IMR-90 (cell line): ENCODE measurements around the gene KCTD8. TPM values are rescaled to one million over a fixed set of nuclear protein-coding genes. Genes with fewer than 3 reads are reported as not detected.

Experiments
- ATAC-seq: fragments of 200-7000 bp; cut with Tn5 transposase; 2 replicates; pipeline ENCODE4 v1.9.1; 2020; ENCODE audit warnings: low read depth, mild to moderate bottlenecking, moderate library complexity
- BruUV-seq: library from RNA; stranded (reverse); fragments of 400-500 nt; replicated peaks from 2 replicates; lab custom pipeline; 2021; lab: Mats Ljungman, UMichigan
- CTCF ChIA-PET: fragments of 300-600 bp; formaldehyde crosslinking; extraction: SDS; loops from one replicate; lab custom pipeline; 2021; ENCODE audit warnings: antibody characterized with exemption; lab: Yijun Ruan, JAX
- POLR2A ChIA-PET: fragments of 300-600 bp; sonication (Branson Sonifier 250); formaldehyde crosslinking; loops from one replicate; lab custom pipeline; 2022; ENCODE audit warnings: antibody characterized with exemption; ENCODE audit not compliant: unreplicated experiment; lab: Charles Lee
- DNase-seq: peaks from one replicate; pipeline ENCODE4 v3.0.0; 2013
- H2AFZ ChIP-seq: replicated peaks from 2 replicates; pipeline ENCODE3; 2013; ENCODE audit warnings: low read length, mild to moderate bottlenecking; ENCODE audit not compliant: poor library complexity
- H2AK5ac ChIP-seq: 2 replicates; pipeline ENCODE4 v1.6.1; 2013; ENCODE audit warnings: low read depth, low read length, inconsistent platforms
- H2AK9ac ChIP-seq: replicated peaks from 2 replicates; pipeline ENCODE3; 2013; ENCODE audit warnings: mild to moderate bottlenecking, low read depth, low read length, moderate library complexity; ENCODE audit not compliant: poor library complexity
- H2BK120ac ChIP-seq: 2 replicates; pipeline ENCODE4 v1.6.1; 2013; ENCODE audit warnings: low read depth, low read length, inconsistent platforms
- H2BK15ac ChIP-seq: 3 replicates; pipeline ENCODE4 v1.6.1; 2013; ENCODE audit warnings: low read depth, low read length, inconsistent platforms
- H2BK20ac ChIP-seq: 2 replicates; pipeline ENCODE4 v1.6.1; 2013; ENCODE audit warnings: low read depth, mild to moderate bottlenecking, inconsistent platforms, low read length, moderate library complexity
- H2BK5ac ChIP-seq: 2 replicates; pipeline ENCODE4 v1.6.1; 2013; ENCODE audit warnings: mild to moderate bottlenecking, low read depth, low read length, inconsistent platforms; ENCODE audit not compliant: poor library complexity, severe bottlenecking
- H3K14ac ChIP-seq: replicated peaks from 2 replicates; pipeline ENCODE4 v1.6.1; 2013; ENCODE audit warnings: low read depth, low read length, inconsistent platforms
- H3K18ac ChIP-seq: 2 replicates; pipeline ENCODE4 v1.6.1; 2013; ENCODE audit warnings: low read depth, low read length, control low read depth
- H3K23ac ChIP-seq: 2 replicates; pipeline ENCODE4 v1.6.1; 2013; ENCODE audit warnings: low read depth, low read length, inconsistent platforms
- H3K27ac ChIP-seq: 2 replicates; pipeline ENCODE4 v1.5.1; 2013; ENCODE audit warnings: mild to moderate bottlenecking, control low read depth, low read length; ENCODE audit not compliant: insufficient read depth
- H3K27me3 ChIP-seq: 2 replicates; pipeline ENCODE4 v1.6.1; 2013; ENCODE audit warnings: low read length; ENCODE audit not compliant: control insufficient read depth, insufficient read depth
- H3K36me3 ChIP-seq: 2 replicates; pipeline ENCODE4 v1.6.1; 2013; ENCODE audit warnings: low read length, mixed read lengths; ENCODE audit not compliant: control insufficient read depth, insufficient read depth
- H3K4ac ChIP-seq: 2 replicates; pipeline ENCODE4 v1.6.1; 2013; ENCODE audit warnings: low read depth, low read length, inconsistent platforms
- H3K4me1 ChIP-seq: 2 replicates; pipeline ENCODE4 v1.6.1; 2013; ENCODE audit warnings: low read length, mixed read lengths; ENCODE audit not compliant: control insufficient read depth, insufficient read depth
- H3K4me2 ChIP-seq: 2 replicates; pipeline ENCODE4 v1.6.1; 2013; ENCODE audit warnings: low read depth, mild to moderate bottlenecking, control low read depth, low read length, moderate library complexity
- H3K4me3 ChIP-seq: 2 replicates; pipeline ENCODE4 v1.5.1; 2013; ENCODE audit warnings: low read depth, mild to moderate bottlenecking, control low read depth, low read length, moderate library complexity; ENCODE audit not compliant: insufficient read depth
- H3K56ac ChIP-seq: 2 replicates; pipeline ENCODE4 v1.6.1; 2013; ENCODE audit warnings: low read length, inconsistent platforms; ENCODE audit not compliant: insufficient read depth; ENCODE audit errors: extremely low read depth
- H3K79me1 ChIP-seq, 2 experiments: 2 replicates each; pipeline ENCODE4 v1.6.1; 2013; ENCODE audit warnings: low read length in 2 of 2, inconsistent platforms in 1 of 2, low read depth in 1 of 2
- H3K9ac ChIP-seq: 2 replicates; pipeline ENCODE4 v1.6.1; 2013; ENCODE audit warnings: low read depth, low read length, control low read depth
- H3K9me1 ChIP-seq: 2 replicates; pipeline ENCODE4 v1.6.1; 2013; ENCODE audit warnings: low read length, inconsistent platforms; ENCODE audit not compliant: insufficient read depth
- H3K9me3 ChIP-seq: 2 replicates; pipeline ENCODE4 v1.6.1; 2013; ENCODE audit warnings: low read length; ENCODE audit not compliant: control insufficient read depth, insufficient read depth
- H4K20me1 ChIP-seq: 2 replicates; pipeline ENCODE4 v1.6.1; 2013; ENCODE audit warnings: low read length, inconsistent platforms; ENCODE audit not compliant: insufficient read depth
- H4K5ac ChIP-seq: 2 replicates; pipeline ENCODE4 v1.6.1; 2013; ENCODE audit warnings: mild to moderate bottlenecking, low read depth, low read length, control low read depth
- H4K8ac ChIP-seq, 2 experiments: 2 replicates each; pipeline ENCODE4 v1.6.1; 2013; ENCODE audit warnings: low read depth in 2 of 2, low read length in 2 of 2, control low read depth in 1 of 2, inconsistent platforms in 1 of 2
- H4K91ac ChIP-seq: 2 replicates; pipeline ENCODE4 v1.6.1; 2013; ENCODE audit warnings: low read depth, low read length, inconsistent platforms; ENCODE audit not compliant: insufficient read depth
- BHLHE40 ChIP-seq: fragments of 150-350 bp; IDR thresholded peaks from 2 replicates; pipeline ENCODE4 v1.6.1; 2016; ENCODE audit warnings: mild to moderate bottlenecking, low read depth, low read length
- CEBPB ChIP-seq: IDR thresholded peaks from 2 replicates; pipeline ENCODE4 v1.6.1; 2012; ENCODE audit warnings: low read depth, low read length, improper control_type of control experiment
- CHD1 ChIP-seq: IDR thresholded peaks from 2 replicates; pipeline ENCODE4 v1.6.1; 2012; ENCODE audit warnings: low read depth, low read length, improper control_type of control experiment
- CTCF ChIP-seq: conservative IDR thresholded peaks from 2 replicates; pipeline ENCODE4 v1.5.1; 2012; ENCODE audit warnings: mild to moderate bottlenecking, low read depth, low read length, improper control_type of control experiment
- ELK1 ChIP-seq: fragments of 150-350 bp; IDR thresholded peaks from 2 replicates; pipeline ENCODE4 v1.6.1; 2016; ENCODE audit warnings: low read depth, mild to moderate bottlenecking, low read length, moderate library complexity, borderline replicate concordance
- FOS ChIP-seq: fragments of 150-350 bp; IDR thresholded peaks from 2 replicates; pipeline ENCODE4 v1.6.1; 2016; ENCODE audit warnings: low read depth, low read length
- MAFK ChIP-seq: IDR thresholded peaks from 2 replicates; pipeline ENCODE4 v1.6.1; 2012; ENCODE audit warnings: low read depth, low read length, improper control_type of control experiment
- MAZ ChIP-seq: IDR thresholded peaks from 2 replicates; pipeline ENCODE4 v1.6.1; 2012; ENCODE audit warnings: low read depth, mild to moderate bottlenecking, low read length, improper control_type of control experiment, moderate library complexity, borderline replicate concordance
- MXI1 ChIP-seq: IDR thresholded peaks from 2 replicates; pipeline ENCODE4 v1.6.1; 2012; ENCODE audit warnings: low read depth, mild to moderate bottlenecking, low read length, moderate library complexity, borderline replicate concordance
- NFE2L2 ChIP-seq: fragments of 150-350 bp; IDR thresholded peaks from 2 replicates; pipeline ENCODE4 v1.6.1; 2016; ENCODE audit warnings: low read depth, mild to moderate bottlenecking, low read length
- POLR2A ChIP-seq: IDR thresholded peaks from 2 replicates; pipeline ENCODE4 v1.6.1; 2012; ENCODE audit warnings: mild to moderate bottlenecking, low read depth, low read length
- RAD21 ChIP-seq: IDR thresholded peaks from 2 replicates; pipeline ENCODE4 v1.6.1; 2012; ENCODE audit warnings: low read length, improper control_type of control experiment
- RCOR1 ChIP-seq: IDR thresholded peaks from 2 replicates; pipeline ENCODE4 v1.6.1; 2012; ENCODE audit warnings: mild to moderate bottlenecking, low read length, improper control_type of control experiment; ENCODE audit not compliant: insufficient replicate concordance
- RFX5 ChIP-seq: IDR thresholded peaks from 2 replicates; pipeline ENCODE4 v1.8.0; 2012; ENCODE audit warnings: low read depth, mild to moderate bottlenecking, low read length, moderate library complexity
- SMC3 ChIP-seq: fragments of 150-350 bp; IDR thresholded peaks from 2 replicates; pipeline ENCODE4 v1.6.1; 2016; ENCODE audit warnings: low read depth, mild to moderate bottlenecking, antibody characterized with exemption, low read length, moderate library complexity
- USF2 ChIP-seq: fragments of 150-350 bp; IDR thresholded peaks from 2 replicates; pipeline ENCODE4 v1.6.1; 2017; ENCODE audit warnings: mild to moderate bottlenecking, antibody characterized with exemption, low read length, low read depth
- WGBS, 2 experiments: methylation state at CpG; one replicate each; pipeline versions ENCODE4 v1.1.5 to v1.1.7; 2013; ENCODE audit warnings: missing lambda C conversion rate in 2 of 2; ENCODE audit not compliant: insufficient read length in 1 of 2; ENCODE audit errors: extremely low coverage in 2 of 2; 5-methylcytosine and 5-hydroxymethylcytosine counted together
- dilution Hi-C: fragments of 300-500 bp; cut with HindIII; formaldehyde crosslinking; loops from one replicate; pipeline ENCODE4 v1.14.3; 2018; ENCODE audit warnings: low sequenced_read_pairs; ENCODE audit not compliant: unreplicated experiment
- in situ Hi-C: fragments of 300-500 bp; cut with MboI; formaldehyde crosslinking; loops from 3 replicates; pipeline ENCODE4 v1.14.3; 2019; ENCODE audit warnings: low sequenced_read_pairs, inconsistent platforms, mixed read lengths
- intact Hi-C: fragments of 100-400 bp; cut with micrococcal nuclease; formaldehyde crosslinking; loops from 2 replicates; pipeline ENCODE4 v1.10.0; 2022
- polyA plus RNA-seq, 3 experiments: library from polyadenylated mRNA; depleted of rRNA; stranded (reverse); fragments of >200 nt; gene quantifications; 2 replicates each; pipeline ENCODE4 v1.2.3, GENCODE V29; 2012; ENCODE audit warnings: low replicate concordance in 1 of 3
- total RNA-seq: library from RNA; depleted of rRNA; stranded (reverse); fragments of >200 nt; gene quantifications from 2 replicates; pipeline ENCODE4 v1.2.3, GENCODE V29; 2012

KCTD8 gene
- total and polyA plus RNA-seq, 2 of the 4 experiments (the other 2 are of a cell fraction): 0.03 TPM; not detected in 1

- Histone ChIP-seq H4K8ac (no peak overlapping the region), H3K27me3 (no peaks in the 10 kb centered on the region), H3K79me1 (no peaks in the 10 kb centered on the region), H4K91ac (no peak overlapping the region), H3K4me1 (no peaks in the 10 kb centered on the region), H2AK9ac (no peak overlapping the region), H3K9me3 (no peaks in the 10 kb centered on the region; the same call in 1 of the 2 replicates), H3K9ac (no peak overlapping the region), H3K4me2 (no peak overlapping the region), H3K14ac (no peak overlapping the region), H2BK120ac (no peak overlapping the region), H3K4me3 (no peak overlapping the region), H3K9me1 (no peaks in the 10 kb centered on the region), H3K4ac (no peak overlapping the region), H3K56ac (no peak overlapping the region), H3K18ac (no peak overlapping the region), H4K20me1 (no peaks in the 10 kb centered on the region), H2BK15ac (no peak overlapping the region), H2AFZ (no peak overlapping the region), H4K5ac (no peak overlapping the region), H3K36me3 (no peaks in the 10 kb centered on the region), H2BK20ac (no peak overlapping the region), H2AK5ac (no peak overlapping the region), H3K23ac (no peak overlapping the region), H2BK5ac (no peak overlapping the region), H3K27ac (no peak overlapping the region)
- no peak for TF ChIP-seq ELK1
- no peak for TF ChIP-seq RCOR1
- TF ChIP-seq NFE2L2: no peak
- TF ChIP-seq POLR2A: no peak
- TF ChIP-seq RFX5: no peak
- TF ChIP-seq CEBPB: no peak
- no peak for TF ChIP-seq SMC3
- no peak for TF ChIP-seq USF2
- TF ChIP-seq MAFK: no peak
- no peak for TF ChIP-seq FOS
- no peak for TF ChIP-seq RAD21
- no peak for TF ChIP-seq CHD1
- no peak for TF ChIP-seq MAZ
- TF ChIP-seq CTCF: no peak
- TF ChIP-seq BHLHE40: no peak
- TF ChIP-seq MXI1: no peak
- WGBS, 2 experiments: no CpG with 5 or more reads among the region's 3 CpGs
- in situ Hi-C loops: no loop called here
- dilution Hi-C loops: no loop called here
- no TSS peak for BruUV-seq
- DNase-seq: no peak
- no peak for ATAC-seq
- ChIA-PET POLR2A (no interaction called here), CTCF (no interaction called here)
- intact Hi-C loops: no loop called here
These were observed 212.7 kb downstream of the KCTD8 start for GRCh38 chr4:44235897-44236296.
